ENCODE measurements around the gene BRMS1L.

DNA sequence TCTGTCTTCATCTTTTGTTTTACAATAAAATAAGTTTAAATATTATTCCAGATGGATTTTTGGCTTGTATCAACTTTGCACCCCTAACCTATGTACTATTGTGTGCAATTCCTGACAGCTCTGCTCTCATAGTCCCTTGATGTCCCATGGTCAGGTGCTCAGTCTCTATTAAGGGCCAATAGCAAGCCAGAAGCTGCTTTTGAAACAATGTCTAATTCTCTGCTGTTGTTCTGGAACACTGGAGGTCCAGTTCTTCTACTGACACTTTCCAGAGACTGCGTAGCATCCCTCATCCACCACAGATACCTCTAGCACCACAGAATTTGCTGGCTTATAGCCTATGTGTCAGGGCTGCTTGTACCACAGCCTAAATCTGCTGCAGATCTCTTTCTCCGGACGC, 74.6 kb downstream of the BRMS1L start:
- TF ChIP-seq, protein P1, sequence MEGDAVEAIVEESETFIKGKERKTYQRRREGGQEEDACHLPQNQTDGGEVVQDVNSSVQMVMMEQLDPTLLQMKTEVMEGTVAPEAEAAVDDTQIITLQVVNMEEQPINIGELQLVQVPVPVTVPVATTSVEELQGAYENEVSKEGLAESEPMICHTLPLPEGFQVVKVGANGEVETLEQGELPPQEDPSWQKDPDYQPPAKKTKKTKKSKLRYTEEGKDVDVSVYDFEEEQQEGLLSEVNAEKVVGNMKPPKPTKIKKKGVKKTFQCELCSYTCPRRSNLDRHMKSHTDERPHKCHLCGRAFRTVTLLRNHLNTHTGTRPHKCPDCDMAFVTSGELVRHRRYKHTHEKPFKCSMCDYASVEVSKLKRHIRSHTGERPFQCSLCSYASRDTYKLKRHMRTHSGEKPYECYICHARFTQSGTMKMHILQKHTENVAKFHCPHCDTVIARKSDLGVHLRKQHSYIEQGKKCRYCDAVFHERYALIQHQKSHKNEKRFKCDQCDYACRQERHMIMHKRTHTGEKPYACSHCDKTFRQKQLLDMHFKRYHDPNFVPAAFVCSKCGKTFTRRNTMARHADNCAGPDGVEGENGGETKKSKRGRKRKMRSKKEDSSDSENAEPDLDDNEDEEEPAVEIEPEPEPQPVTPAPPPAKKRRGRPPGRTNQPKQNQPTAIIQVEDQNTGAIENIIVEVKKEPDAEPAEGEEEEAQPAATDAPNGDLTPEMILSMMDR (conservative IDR thresholded peaks at IDR 0.05; ENCODE audit: low read depth in 2 of 2) = no peak
- TF ChIP-seq POLR2AphosphoS5 (IDR thresholded peaks at IDR 0.05; ENCODE audit: low read depth) (no peak), ZNF114 (CRISPR knock-in tag; IDR thresholded peaks at IDR 0.05) (no peak), CREB1 (CRISPR knock-in tag; IDR thresholded peaks at IDR 0.05; ENCODE audit: low read depth) (no peak), EZH2phosphoT487 (IDR thresholded peaks at IDR 0.05; ENCODE audit: unreplicated experiment) (no peak), EZH2 (IDR thresholded peaks at IDR 0.05; ENCODE audit: low read depth, unreplicated experiment) (no peak), JUNB (IDR thresholded peaks at IDR 0.05; ENCODE audit: unreplicated experiment) (no peak), ZNF331 (CRISPR knock-in tag; IDR thresholded peaks at IDR 0.05; ENCODE audit: low read depth) (no peak)
- TF ChIP-seq, protein P2, sequence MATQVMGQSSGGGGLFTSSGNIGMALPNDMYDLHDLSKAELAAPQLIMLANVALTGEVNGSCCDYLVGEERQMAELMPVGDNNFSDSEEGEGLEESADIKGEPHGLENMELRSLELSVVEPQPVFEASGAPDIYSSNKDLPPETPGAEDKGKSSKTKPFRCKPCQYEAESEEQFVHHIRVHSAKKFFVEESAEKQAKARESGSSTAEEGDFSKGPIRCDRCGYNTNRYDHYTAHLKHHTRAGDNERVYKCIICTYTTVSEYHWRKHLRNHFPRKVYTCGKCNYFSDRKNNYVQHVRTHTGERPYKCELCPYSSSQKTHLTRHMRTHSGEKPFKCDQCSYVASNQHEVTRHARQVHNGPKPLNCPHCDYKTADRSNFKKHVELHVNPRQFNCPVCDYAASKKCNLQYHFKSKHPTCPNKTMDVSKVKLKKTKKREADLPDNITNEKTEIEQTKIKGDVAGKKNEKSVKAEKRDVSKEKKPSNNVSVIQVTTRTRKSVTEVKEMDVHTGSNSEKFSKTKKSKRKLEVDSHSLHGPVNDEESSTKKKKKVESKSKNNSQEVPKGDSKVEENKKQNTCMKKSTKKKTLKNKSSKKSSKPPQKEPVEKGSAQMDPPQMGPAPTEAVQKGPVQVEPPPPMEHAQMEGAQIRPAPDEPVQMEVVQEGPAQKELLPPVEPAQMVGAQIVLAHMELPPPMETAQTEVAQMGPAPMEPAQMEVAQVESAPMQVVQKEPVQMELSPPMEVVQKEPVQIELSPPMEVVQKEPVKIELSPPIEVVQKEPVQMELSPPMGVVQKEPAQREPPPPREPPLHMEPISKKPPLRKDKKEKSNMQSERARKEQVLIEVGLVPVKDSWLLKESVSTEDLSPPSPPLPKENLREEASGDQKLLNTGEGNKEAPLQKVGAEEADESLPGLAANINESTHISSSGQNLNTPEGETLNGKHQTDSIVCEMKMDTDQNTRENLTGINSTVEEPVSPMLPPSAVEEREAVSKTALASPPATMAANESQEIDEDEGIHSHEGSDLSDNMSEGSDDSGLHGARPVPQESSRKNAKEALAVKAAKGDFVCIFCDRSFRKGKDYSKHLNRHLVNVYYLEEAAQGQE (IDR thresholded peaks at IDR 0.05; ENCODE audit: unreplicated experiment) = no peak
- TF ChIP-seq, protein P3, sequence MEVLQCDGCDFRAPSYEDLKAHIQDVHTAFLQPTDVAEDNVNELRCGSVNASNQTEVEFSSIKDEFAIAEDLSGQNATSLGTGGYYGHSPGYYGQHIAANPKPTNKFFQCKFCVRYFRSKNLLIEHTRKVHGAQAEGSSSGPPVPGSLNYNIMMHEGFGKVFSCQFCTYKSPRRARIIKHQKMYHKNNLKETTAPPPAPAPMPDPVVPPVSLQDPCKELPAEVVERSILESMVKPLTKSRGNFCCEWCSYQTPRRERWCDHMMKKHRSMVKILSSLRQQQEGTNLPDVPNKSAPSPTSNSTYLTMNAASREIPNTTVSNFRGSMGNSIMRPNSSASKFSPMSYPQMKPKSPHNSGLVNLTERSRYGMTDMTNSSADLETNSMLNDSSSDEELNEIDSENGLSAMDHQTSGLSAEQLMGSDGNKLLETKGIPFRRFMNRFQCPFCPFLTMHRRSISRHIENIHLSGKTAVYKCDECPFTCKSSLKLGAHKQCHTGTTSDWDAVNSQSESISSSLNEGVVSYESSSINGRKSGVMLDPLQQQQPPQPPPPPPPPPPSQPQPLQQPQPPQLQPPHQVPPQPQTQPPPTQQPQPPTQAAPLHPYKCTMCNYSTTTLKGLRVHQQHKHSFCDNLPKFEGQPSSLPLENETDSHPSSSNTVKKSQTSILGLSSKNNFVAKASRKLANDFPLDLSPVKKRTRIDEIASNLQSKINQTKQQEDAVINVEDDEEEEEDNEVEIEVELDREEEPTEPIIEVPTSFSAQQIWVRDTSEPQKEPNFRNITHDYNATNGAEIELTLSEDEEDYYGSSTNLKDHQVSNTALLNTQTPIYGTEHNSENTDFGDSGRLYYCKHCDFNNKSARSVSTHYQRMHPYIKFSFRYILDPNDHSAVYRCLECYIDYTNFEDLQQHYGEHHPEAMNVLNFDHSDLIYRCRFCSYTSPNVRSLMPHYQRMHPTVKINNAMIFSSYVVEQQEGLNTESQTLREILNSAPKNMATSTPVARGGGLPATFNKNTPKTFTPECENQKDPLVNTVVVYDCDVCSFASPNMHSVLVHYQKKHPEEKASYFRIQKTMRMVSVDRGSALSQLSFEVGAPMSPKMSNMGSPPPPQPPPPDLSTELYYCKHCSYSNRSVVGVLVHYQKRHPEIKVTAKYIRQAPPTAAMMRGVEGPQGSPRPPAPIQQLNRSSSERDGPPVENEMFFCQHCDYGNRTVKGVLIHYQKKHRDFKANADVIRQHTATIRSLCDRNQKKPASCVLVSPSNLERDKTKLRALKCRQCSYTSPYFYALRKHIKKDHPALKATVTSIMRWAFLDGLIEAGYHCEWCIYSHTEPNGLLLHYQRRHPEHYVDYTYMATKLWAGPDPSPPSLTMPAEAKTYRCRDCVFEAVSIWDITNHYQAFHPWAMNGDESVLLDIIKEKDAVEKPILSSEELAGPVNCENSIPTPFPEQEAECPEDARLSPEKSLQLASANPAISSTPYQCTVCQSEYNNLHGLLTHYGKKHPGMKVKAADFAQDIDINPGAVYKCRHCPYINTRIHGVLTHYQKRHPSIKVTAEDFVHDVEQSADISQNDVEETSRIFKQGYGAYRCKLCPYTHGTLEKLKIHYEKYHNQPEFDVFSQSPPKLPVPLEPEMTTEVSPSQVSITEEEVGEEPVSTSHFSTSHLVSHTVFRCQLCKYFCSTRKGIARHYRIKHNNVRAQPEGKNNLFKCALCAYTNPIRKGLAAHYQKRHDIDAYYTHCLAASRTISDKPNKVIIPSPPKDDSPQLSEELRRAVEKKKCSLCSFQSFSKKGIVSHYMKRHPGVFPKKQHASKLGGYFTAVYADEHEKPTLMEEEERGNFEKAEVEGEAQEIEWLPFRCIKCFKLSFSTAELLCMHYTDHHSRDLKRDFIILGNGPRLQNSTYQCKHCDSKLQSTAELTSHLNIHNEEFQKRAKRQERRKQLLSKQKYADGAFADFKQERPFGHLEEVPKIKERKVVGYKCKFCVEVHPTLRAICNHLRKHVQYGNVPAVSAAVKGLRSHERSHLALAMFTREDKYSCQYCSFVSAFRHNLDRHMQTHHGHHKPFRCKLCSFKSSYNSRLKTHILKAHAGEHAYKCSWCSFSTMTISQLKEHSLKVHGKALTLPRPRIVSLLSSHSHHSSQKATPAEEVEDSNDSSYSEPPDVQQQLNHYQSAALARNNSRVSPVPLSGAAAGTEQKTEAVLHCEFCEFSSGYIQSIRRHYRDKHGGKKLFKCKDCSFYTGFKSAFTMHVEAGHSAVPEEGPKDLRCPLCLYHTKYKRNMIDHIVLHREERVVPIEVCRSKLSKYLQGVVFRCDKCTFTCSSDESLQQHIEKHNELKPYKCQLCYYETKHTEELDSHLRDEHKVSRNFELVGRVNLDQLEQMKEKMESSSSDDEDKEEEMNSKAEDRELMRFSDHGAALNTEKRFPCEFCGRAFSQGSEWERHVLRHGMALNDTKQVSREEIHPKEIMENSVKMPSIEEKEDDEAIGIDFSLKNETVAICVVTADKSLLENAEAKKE (CRISPR knock-in tag; IDR thresholded peaks at IDR 0.05) = no peak
